ENCODE results near the gene KLHDC10. TPM values are rescaled to one million over a fixed set of nuclear protein-coding genes. Genes with fewer than 3 reads are reported as not detected.

KLHDC10 gene
- total RNA-seq, 1 experiment from 2014 or later: 37.5 TPM

- intact Hi-C loops (cut with micrococcal nuclease; ENCODE audit: unreplicated experiment): no loop called here
- no TSS peak for BruUV-seq (replicated peaks)
- H3K27me3 ChIP-seq (replicated peaks; ENCODE audit: insufficient read depth, low read depth, low read length, poor library complexity): no peaks in the 10 kb centered on the region
- no peak overlapping the region for H3K4me3 ChIP-seq (ENCODE audit: low read depth, low read length, poor library complexity, severe bottlenecking)
- TF ChIP-seq EZH2 (IDR thresholded peaks at IDR 0.05; ENCODE audit: borderline replicate concordance, low read depth, low read length, poor library complexity, severe bottlenecking): no peak
- no peak for TF ChIP-seq CTCF (conservative IDR thresholded peaks at IDR 0.05; ENCODE audit: low read depth, low read length)
- POLR2A ChIA-PET (ENCODE audit: low non-redundant PET): no interaction called here
- CTCF ChIA-PET: no interaction called here
- peaks cover 14% of the 10 kb centered on the region for H3K4me1 ChIP-seq (ENCODE audit: insufficient read depth, low read length, poor library complexity, severe bottlenecking)
- no peaks in the 10 kb centered on the region for H3K9me3 ChIP-seq (ENCODE audit: low read depth, low read length, poor library complexity, severe bottlenecking)
- H3K27ac ChIP-seq (ENCODE audit: low read depth, low read length, poor library complexity, severe bottlenecking): peak overlapping the region; percentile 37
- no peak for DNase-seq (ENCODE audit: low spot score)
- peaks cover 75% of the 10 kb centered on the region for H3K36me3 ChIP-seq (ENCODE audit: insufficient read depth, low read length, poor library complexity, severe bottlenecking)
Observed at GRCh38 chr7:130022623-130023175, 47.6 kb upstream of the KLHDC10 start.

- no TSS peak for BruUV-seq (replicated peaks)
- DNase-seq (ENCODE audit: low spot score): no peak
- H3K4me3 ChIP-seq (ENCODE audit: low read depth, low read length, poor library complexity, severe bottlenecking): no peak overlapping the region
- no peak overlapping the region for H3K27ac ChIP-seq (ENCODE audit: low read depth, low read length, poor library complexity, severe bottlenecking)
- ChIA-PET POLR2A (ENCODE audit: low non-redundant PET) (no interaction called here), CTCF (no interaction called here)
- intact Hi-C loops (cut with micrococcal nuclease; ENCODE audit: unreplicated experiment): no loop called here
- H3K9me3 ChIP-seq (ENCODE audit: low read depth, low read length, poor library complexity, severe bottlenecking): no peaks in the 10 kb centered on the region
- H3K4me1 ChIP-seq (ENCODE audit: insufficient read depth, low read length, poor library complexity, severe bottlenecking): peaks cover 14% of the 10 kb centered on the region
- H3K36me3 ChIP-seq (ENCODE audit: insufficient read depth, low read length, poor library complexity, severe bottlenecking): peaks cover 64% of the 10 kb centered on the region
- no peaks in the 10 kb centered on the region for H3K27me3 ChIP-seq (replicated peaks; ENCODE audit: insufficient read depth, low read depth, low read length, poor library complexity)
- no peak for TF ChIP-seq CTCF (conservative IDR thresholded peaks at IDR 0.05; ENCODE audit: low read depth, low read length)
- TF ChIP-seq EZH2 (IDR thresholded peaks at IDR 0.05; ENCODE audit: borderline replicate concordance, low read depth, low read length, poor library complexity, severe bottlenecking): no peak
Observed at GRCh38 chr7:130024390-130024789, 45.9 kb upstream of the KLHDC10 start.

- no peaks in the 10 kb centered on the region for H3K4me1 ChIP-seq (ENCODE audit: insufficient read depth, low read length, poor library complexity, severe bottlenecking)
- no peak for TF ChIP-seq CTCF (conservative IDR thresholded peaks at IDR 0.05; ENCODE audit: low read depth, low read length)
- H3K27ac ChIP-seq (ENCODE audit: low read depth, low read length, poor library complexity, severe bottlenecking): no peak overlapping the region
- peaks cover 20% of the 10 kb centered on the region for H3K36me3 ChIP-seq (ENCODE audit: insufficient read depth, low read length, poor library complexity, severe bottlenecking)
- H3K4me3 ChIP-seq (ENCODE audit: low read depth, low read length, poor library complexity, severe bottlenecking): no peak overlapping the region
- CTCF ChIA-PET: no interaction called here
- DNase-seq (ENCODE audit: low spot score): no peak
- POLR2A ChIA-PET (ENCODE audit: low non-redundant PET): no interaction called here
- BruUV-seq (replicated peaks): no TSS peak
- intact Hi-C loops (cut with micrococcal nuclease; ENCODE audit: unreplicated experiment): no loop called here
- H3K9me3 ChIP-seq (ENCODE audit: low read depth, low read length, poor library complexity, severe bottlenecking): no peaks in the 10 kb centered on the region
- H3K27me3 ChIP-seq (replicated peaks; ENCODE audit: insufficient read depth, low read depth, low read length, poor library complexity): no peaks in the 10 kb centered on the region
Observed at GRCh38 chr7:130032698-130033097, 37.6 kb upstream of the KLHDC10 start.
